ENCODE results near the gene ZFAND6.

Gene ZFAND6

GRCh38 chr15:80052597-80053304 is 6.7 kb upstream of the ZFAND6 start:
- DNase-seq = no peak

GRCh38 chr15:80055933-80056332 is 3.5 kb upstream of the ZFAND6 start:
- DNase-seq = no peak

- DNase-seq = no peak
These were observed 1.4 kb upstream of the ZFAND6 start for GRCh38 chr15:80058044-80058443.

- peak; percentile 64 for DNase-seq
These were observed 395 bp downstream of the ZFAND6 start for GRCh38 chr15:80059786-80060355.

GRCh38 chr15:80060356-80061006 is 1.0 kb downstream of the ZFAND6 start:
- DNase-seq = peak; percentile 14

- DNase-seq = no peak
These were observed 2.1 kb downstream of the ZFAND6 start for GRCh38 chr15:80061582-80061981.

- DNase-seq = no peak
These were observed 7.4 kb downstream of the ZFAND6 start for GRCh38 chr15:80066912-80067311.

- DNase-seq = no peak
These were observed 9.1 kb downstream of the ZFAND6 start for GRCh38 chr15:80068578-80068977.

- no peak for DNase-seq
These were observed 11.4 kb downstream of the ZFAND6 start for GRCh38 chr15:80070840-80071239.

- DNase-seq = no peak
These were observed 12.2 kb downstream of the ZFAND6 start for GRCh38 chr15:80071652-80072051.

GRCh38 chr15:80072285-80072994 is 13.0 kb downstream of the ZFAND6 start:
- DNase-seq = peak; percentile 14

- no peak for DNase-seq
These were observed 13.7 kb downstream of the ZFAND6 start for GRCh38 chr15:80073197-80073596.

GRCh38 chr15:80076321-80077318 is 17.1 kb downstream of the ZFAND6 start:
- no peak for DNase-seq

- DNase-seq = no peak
These were observed 21.9 kb downstream of the ZFAND6 start for GRCh38 chr15:80081390-80081789.

GRCh38 chr15:80087104-80087503 is 27.6 kb downstream of the ZFAND6 start:
- DNase-seq = no peak

GRCh38 chr15:80090041-80090440 is 30.6 kb downstream of the ZFAND6 start:
- DNase-seq = no peak

GRCh38 chr15:80090879-80091503 is 31.5 kb downstream of the ZFAND6 start:
- DNase-seq = no peak

- no peak for DNase-seq
These were observed 34.5 kb downstream of the ZFAND6 start for GRCh38 chr15:80093854-80094418.

- no peak for DNase-seq
These were observed 36.0 kb downstream of the ZFAND6 start for GRCh38 chr15:80095511-80095910.

- DNase-seq = no peak
These were observed 36.5 kb downstream of the ZFAND6 start for GRCh38 chr15:80095969-80096368.

GRCh38 chr15:80098341-80098740 is 38.9 kb downstream of the ZFAND6 start:
- DNase-seq = no peak

Measured in CD4-positive, alpha-beta T cell treated with Interleukin-17A for 4 hours (primary cell).